Mucosa of rectum (tissue), 2 donors: ENCODE results near the gene CLCA1.

Experiments
- H3K27ac ChIP-seq, 2 donors: one replicate each; pipeline ENCODE4 v1.7.0; 2013; ENCODE audit warnings: inconsistent platforms in 2 of 2, low read depth in 2 of 2, low read length in 2 of 2
- H3K27me3 ChIP-seq, 2 donors: one replicate each; pipeline ENCODE4 v1.7.0; 2013; ENCODE audit warnings: low read length in 2 of 2; ENCODE audit not compliant: control insufficient read depth in 2 of 2, insufficient read depth in 2 of 2
- H3K36me3 ChIP-seq, 2 donors: one replicate each; pipeline ENCODE4 v1.7.0; 2013; ENCODE audit warnings: low read length in 2 of 2; ENCODE audit not compliant: control insufficient read depth in 2 of 2, insufficient read depth in 2 of 2
- H3K4me1 ChIP-seq, 2 donors: one replicate each; pipeline ENCODE4 v1.7.0; 2013; ENCODE audit warnings: low read length in 2 of 2, mild to moderate bottlenecking in 1 of 2; ENCODE audit not compliant: control insufficient read depth in 2 of 2, insufficient read depth in 2 of 2
- H3K4me3 ChIP-seq, 2 donors: one replicate each; pipeline ENCODE4 v1.7.0; 2013; ENCODE audit warnings: low read length in 2 of 2
- H3K9ac ChIP-seq, 2 donors: one replicate each; pipeline ENCODE4 v1.7.0; 2013; ENCODE audit warnings: low read length in 2 of 2, low read depth in 1 of 2, mild to moderate bottlenecking in 1 of 2
- H3K9me3 ChIP-seq, 2 donors: one replicate each; pipeline ENCODE4 v1.7.0; 2013; ENCODE audit warnings: low read length in 2 of 2; ENCODE audit not compliant: control insufficient read depth in 2 of 2
- donor health status: healthy.
- donor health status: Normal muscosa, but diverticular disease.

The CLCA1 gene

DNA sequence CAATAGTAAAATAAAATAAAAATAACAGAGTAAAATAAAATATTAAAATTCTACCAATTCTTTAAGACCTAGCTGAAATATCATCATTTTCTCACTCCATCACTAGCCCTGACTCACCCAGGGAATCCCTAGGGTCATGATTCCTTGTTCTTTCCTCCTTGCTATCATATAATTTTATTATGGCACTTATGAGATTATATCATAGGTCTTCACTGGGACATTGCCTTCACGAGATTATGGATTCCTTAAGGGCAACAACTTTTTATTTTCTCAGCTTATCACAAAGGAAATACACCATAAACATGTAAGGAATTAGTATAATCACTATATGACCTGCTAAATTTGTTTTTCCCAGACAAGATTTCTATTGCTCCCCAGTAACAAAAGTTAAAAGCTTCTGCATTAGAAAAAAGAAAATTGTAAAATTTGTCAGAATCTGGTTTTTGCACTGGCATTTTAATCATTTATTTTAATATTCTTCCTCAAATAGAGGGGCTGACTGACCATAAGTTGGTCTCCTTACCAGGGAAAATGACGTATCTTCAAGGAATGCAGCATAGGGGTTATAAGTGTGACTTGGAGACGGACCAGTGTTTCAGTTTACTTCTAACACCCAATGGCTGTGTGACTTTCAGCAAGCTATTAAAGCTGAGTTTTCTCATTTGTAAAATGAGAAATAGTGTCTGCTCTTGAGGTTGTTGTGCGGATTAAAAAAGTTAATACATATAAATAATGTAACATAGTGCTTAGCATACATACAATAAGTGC is 69.4 kb downstream of the CLCA1 start:
- H3K9ac ChIP-seq, result peak overlapping the region in 1 of 2 donors; percentile 22

DNA sequence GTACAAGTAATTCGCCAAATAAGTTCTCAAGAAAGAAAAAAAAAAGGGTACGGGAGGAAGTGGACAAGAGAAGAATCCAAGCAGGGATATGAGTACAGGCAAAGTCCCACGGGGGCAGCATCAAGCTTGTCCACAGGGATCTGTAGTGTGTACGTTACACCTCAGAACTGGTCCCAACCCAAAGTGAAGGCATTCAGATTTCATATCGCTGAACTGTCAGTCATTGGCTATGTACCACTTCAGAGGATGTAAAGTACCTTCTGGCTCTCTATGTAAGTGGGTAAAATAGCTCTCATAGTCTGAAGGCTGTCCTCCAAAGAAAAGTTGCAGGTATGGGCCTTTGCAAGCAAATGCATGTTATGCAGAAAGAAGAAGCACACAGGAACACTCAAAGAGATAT is 70.0 kb downstream of the CLCA1 start:
- Histone ChIP-seq H3K27me3 (no peaks in the 10 kb centered on the region), H3K9me3 (no peaks in the 10 kb centered on the region), H3K36me3 (no peaks in the 10 kb centered on the region), H3K4me1 (peaks cover 4 to 14% of the 10 kb centered on the region in 2 donors), H3K27ac (peak overlapping the region in 1 of 2 donors; percentile 40), H3K9ac (no peak overlapping the region), H3K4me3 (peak overlapping the region in 1 of 2 donors; percentile 7)

More for the DNA sequence above, 69.4 kb downstream of the CLCA1 start:
- peak overlapping the region in 1 of 2 donors; percentile 40 for H3K27ac ChIP-seq
- H3K27me3 ChIP-seq, result no peaks in the 10 kb centered on the region
- no peaks in the 10 kb centered on the region for H3K36me3 ChIP-seq
- no peaks in the 10 kb centered on the region for H3K9me3 ChIP-seq
- peak overlapping the region; percentile 7 to 14 for H3K4me3 ChIP-seq
- H3K4me1 ChIP-seq, result peaks cover 4 to 14% of the 10 kb centered on the region in 2 donors

DNA sequence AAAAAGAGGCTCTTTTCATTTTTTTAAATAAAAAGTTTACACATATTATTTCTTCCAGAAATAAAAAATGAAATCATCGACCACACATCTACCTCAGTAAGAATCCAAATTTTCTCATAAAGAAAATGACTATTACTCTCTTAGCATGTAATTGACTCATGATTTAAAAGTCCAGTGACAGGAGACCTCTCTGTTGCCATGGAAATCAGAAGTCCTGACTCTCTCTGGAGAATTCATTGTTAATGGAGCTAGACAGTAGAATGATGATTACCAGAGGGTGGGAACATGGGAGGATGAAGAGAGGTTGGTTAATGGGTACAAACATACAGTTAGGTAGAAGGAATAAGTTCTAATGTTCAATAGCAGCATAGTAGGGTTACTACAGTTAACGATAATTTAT is 73.1 kb downstream of the CLCA1 start:
- H3K27me3 ChIP-seq, result no peaks in the 10 kb centered on the region
- no peak overlapping the region for H3K9ac ChIP-seq
- no peak overlapping the region for H3K4me3 ChIP-seq
- no peaks in the 10 kb centered on the region for H3K9me3 ChIP-seq
- H3K4me1 ChIP-seq, result peaks cover 4 to 14% of the 10 kb centered on the region in 2 donors
- H3K27ac ChIP-seq, result no peak overlapping the region
- H3K36me3 ChIP-seq, result no peaks in the 10 kb centered on the region

DNA sequence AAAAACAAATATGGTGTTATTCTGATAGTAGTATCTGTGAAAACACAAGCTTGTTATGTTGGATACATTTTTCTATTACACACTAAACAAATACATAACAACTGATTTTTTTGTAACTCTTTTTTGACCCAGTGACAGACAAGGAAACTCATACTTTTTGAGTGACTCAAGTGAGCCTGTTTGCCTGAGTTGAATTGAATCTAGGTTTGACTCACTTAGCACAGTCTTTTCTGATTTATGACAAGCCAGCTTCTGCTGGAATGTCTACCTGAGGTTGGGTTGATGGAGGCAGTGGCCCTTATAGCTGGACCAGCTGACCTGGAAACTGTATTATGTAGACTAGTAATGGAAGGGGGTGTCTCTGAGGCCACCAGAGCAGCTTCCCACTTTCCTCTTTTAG is 73.9 kb downstream of the CLCA1 start:
- Histone ChIP-seq H3K36me3 (no peaks in the 10 kb centered on the region), H3K9me3 (no peaks in the 10 kb centered on the region), H3K9ac (no peak overlapping the region), H3K27ac (no peak overlapping the region), H3K4me1 (peaks cover 4 to 9% of the 10 kb centered on the region in 2 donors), H3K4me3 (no peak overlapping the region), H3K27me3 (no peaks in the 10 kb centered on the region)

DNA sequence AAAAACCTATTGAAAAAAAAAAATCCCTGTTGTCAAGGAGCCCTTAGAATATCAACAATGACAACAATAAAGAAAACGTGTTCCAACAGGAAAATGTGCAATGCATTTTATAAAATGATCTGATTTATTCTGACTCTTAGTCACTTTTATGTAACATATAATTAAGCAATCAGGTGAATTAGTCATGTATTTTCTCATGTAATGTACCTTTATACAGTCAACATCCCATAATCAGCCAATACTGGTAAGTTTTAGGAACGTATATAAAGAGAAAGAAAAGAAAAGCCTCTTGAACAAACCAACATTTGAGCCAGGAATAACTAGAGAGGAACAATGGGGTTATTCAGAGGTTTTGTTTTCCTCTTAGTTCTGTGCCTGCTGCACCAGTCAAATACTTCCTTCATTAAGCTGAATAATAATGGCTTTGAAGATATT is 78.1 kb downstream of the CLCA1 start, which contains the start of gene CLCA4:
CLCA4 (plus strand) TSS at position 292 of the 435 bp plus-strand sequence; CDS start at position 334, 42 bp downstream.
- Histone ChIP-seq H3K4me1 (peaks cover 0 to 10% of the 10 kb centered on the region in 2 donors), H3K9me3 (no peaks in the 10 kb centered on the region), H3K9ac (no peak within 1 kb of the TSS), H3K4me3 (peak within 1 kb of the TSS; percentile 10 to 57), H3K36me3 (no peaks in the 10 kb centered on the region), H3K27me3 (no peaks in the 10 kb centered on the region), H3K27ac (peak within 1 kb of the TSS in 1 of 2 donors; percentile 1)

DNA sequence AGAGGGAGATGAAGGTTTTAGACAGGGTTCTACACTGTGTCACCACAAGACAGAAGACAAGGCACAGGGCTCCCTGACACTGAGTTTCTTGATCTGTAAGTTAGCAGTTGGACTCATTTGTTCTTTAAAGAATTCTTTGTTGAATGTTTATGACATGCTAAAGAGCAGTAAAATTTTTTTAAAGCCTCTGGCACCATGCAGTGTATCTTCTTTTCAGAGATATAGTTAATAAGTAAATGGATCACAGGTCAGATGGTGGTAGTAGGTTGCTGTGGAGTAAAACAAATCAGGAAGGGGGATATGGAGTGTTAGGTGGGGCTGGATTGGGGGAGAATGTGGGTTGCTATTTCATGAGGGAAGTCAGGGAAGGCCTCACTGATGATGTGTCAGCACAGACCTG is 80.1 kb downstream of the CLCA1 start:
- Histone ChIP-seq H3K4me1 (peaks cover 0 to 10% of the 10 kb centered on the region in 2 donors), H3K27me3 (no peaks in the 10 kb centered on the region), H3K36me3 (no peaks in the 10 kb centered on the region), H3K4me3 (peak overlapping the region; percentile 43 to 58), H3K9me3 (no peaks in the 10 kb centered on the region), H3K9ac (no peak overlapping the region), H3K27ac (peak overlapping the region; percentile 1 to 36)
